MCF 10A (cell line): Measurements from ENCODE around the gene DCTPP1. TPM values are rescaled to one million over a fixed set of nuclear protein-coding genes. Genes with fewer than 3 reads are reported as not detected.
"Not testable (repeated sequence)": the region's sequence is repeated elsewhere in the genome, so short reads cannot be mapped to it uniquely, and the experiment has no call there.

Experiments
- Bru-seq: library from RNA; stranded (reverse); fragments of 400-500 nt; gene quantifications from one replicate; lab custom pipeline; 2021; lab: Mats Ljungman, UMichigan
- BruChase-seq, 2 experiments: library from RNA; stranded (reverse); fragments of 400-500 nt; gene quantifications; one replicate each; lab custom pipeline; 2021; lab: Mats Ljungman, UMichigan
- BruUV-seq: library from RNA; stranded (reverse); fragments of 400-500 nt; replicated peaks from 2 replicates; lab custom pipeline; 2021; lab: Mats Ljungman, UMichigan
- CTCF ChIA-PET: fragments of 300-600 bp; sonication (Branson Sonifier 250); formaldehyde crosslinking; extraction: SDS; loops from one replicate; lab custom pipeline; 2021; ENCODE audit warnings: antibody characterized with exemption, inconsistent platforms; lab: Yijun Ruan, JAX
- POLR2A ChIA-PET: fragments of 300-600, 350-650 bp; sonication (Branson Sonifier 250); formaldehyde crosslinking; extraction: SDS; loops from one replicate; lab custom pipeline; 2020; ENCODE audit warnings: antibody characterized with exemption, inconsistent platforms; lab: Yijun Ruan, JAX
- DNase-seq: peaks from one replicate; pipeline ENCODE4 v3.0.0-alpha.2; 2018; ENCODE audit not compliant: unreplicated experiment
- H3K27ac Mint-ChIP-seq: one replicate; pipeline ENCODE4 v1.8.0; 2022; ENCODE audit warnings: mild to moderate bottlenecking, low read depth, mixed read lengths; ENCODE audit not compliant: unreplicated experiment
- H3K27me3 Mint-ChIP-seq: one replicate; pipeline ENCODE4 v1.8.0; 2022; ENCODE audit warnings: mixed read lengths; ENCODE audit not compliant: insufficient read depth, unreplicated experiment
- H3K36me3 Mint-ChIP-seq: one replicate; pipeline ENCODE4 v1.8.0; 2022; ENCODE audit warnings: mild to moderate bottlenecking, moderate library complexity, mixed read lengths; ENCODE audit not compliant: insufficient read depth, unreplicated experiment
- H3K4me1 Mint-ChIP-seq: one replicate; pipeline ENCODE4 v1.8.0; 2022; ENCODE audit warnings: mixed read lengths; ENCODE audit not compliant: insufficient read depth, unreplicated experiment
- H3K4me3 Mint-ChIP-seq: one replicate; pipeline ENCODE4 v1.8.0; 2022; ENCODE audit warnings: mild to moderate bottlenecking, moderate library complexity, mixed read lengths; ENCODE audit not compliant: unreplicated experiment
- H3K9me3 Mint-ChIP-seq: one replicate; pipeline ENCODE4 v1.8.0; 2022; ENCODE audit warnings: mixed read lengths; ENCODE audit not compliant: unreplicated experiment
- CTCF ChIP-seq: fragments of 200-600 bp; IDR thresholded peaks from one replicate; pipeline ENCODE4 v1.8.0; 2022; ENCODE audit warnings: antibody characterized with exemption, mild to moderate bottlenecking; ENCODE audit not compliant: unreplicated experiment
- intact Hi-C: fragments of 100-400 bp; cut with micrococcal nuclease; formaldehyde crosslinking; loops from 2 replicates; pipeline ENCODE4 v1.14.1; 2022
- long read RNA-seq: library from polyadenylated mRNA; stranded (forward); transcript quantifications from one replicate; pipeline ENCODE4 v2.0.0, GENCODE V29; 2022
- total RNA-seq: library from RNA; stranded (reverse); gene quantifications from 2 replicates; pipeline ENCODE4 v1.2.3, GENCODE V29; 2022

DCTPP1 gene
- 29.1 and 42.4 TPM in 2 replicates for total RNA-seq
- Bru-seq, nascent RNA, result percentile 51 among the genes with signal in this experiment
- BruChase-seq, experiment 1, labeled RNA remaining after a 6-hour chase, result percentile 79 among the genes with signal in this experiment
- BruChase-seq, experiment 2, labeled RNA remaining after a 2-hour chase, result percentile 65 among the genes with signal in this experiment
- long read RNA-seq, transcript DCTPP1-201 (3 exons, 1,222 nt), result major isoform, 96 of 102 reads
- long read RNA-seq, partial matches to known transcripts, result 0 of 102 reads
- long read RNA-seq, other reads (novel, unspliced or antisense), result 2 of 102 reads

- DNase-seq, result peak; percentile 100
- no peaks in the 10 kb centered on the region for H3K27me3 Mint-ChIP-seq
- ChIA-PET POLR2A (interaction anchor here (0.6 to 2.1 kb wide), 39 partner anchors 9 to 231 kb away, joined by 3 to 52 read pairs (median 5); partner anchors contain the start of genes CD2BP2, FBRS, PRR14 and SEPHS2), CTCF (interaction anchor here (0.6 to 3.1 kb wide), 52 partner anchors 9 to 1485 kb away, joined by 3 to 31 read pairs (median 4); partner anchors contain the start of genes PRR14, ZNF688, ZNF689 and ZNF747)
- H3K4me3 Mint-ChIP-seq, result no peak within 1 kb of the TSS
- peaks cover 15% of the 10 kb centered on the region for H3K4me1 Mint-ChIP-seq
- peak; percentile 71 for TF ChIP-seq CTCF
- H3K27ac Mint-ChIP-seq, result no peak within 1 kb of the TSS
- peaks cover 35% of the 10 kb centered on the region for H3K36me3 Mint-ChIP-seq
- no TSS peak for BruUV-seq
- no peaks in the 10 kb centered on the region for H3K9me3 Mint-ChIP-seq
- intact Hi-C loops, result loop anchor here (1.0 to 5.0 kb wide), 2 partner anchors 97 to 198 kb away; partner anchors contain the start of gene ZNF768
These were observed at the start of gene DCTPP1 for GRCh38 chr16:30429678-30430427. DCTPP1 (minus strand) TSS chr16:30430030; CDS start chr16:30429980, 50 bp downstream.

- peaks cover 11% of the 10 kb centered on the region for H3K36me3 Mint-ChIP-seq
- intact Hi-C loops, result no loop called here
- no peaks in the 10 kb centered on the region for H3K4me1 Mint-ChIP-seq
- TF ChIP-seq CTCF, result no peak
- BruUV-seq, result no TSS peak
- DNase-seq, result no peak
- POLR2A ChIA-PET, result no interaction called here
- CTCF ChIA-PET, result interaction anchor here (0.6 to 1.9 kb wide), 2 partner anchors 28 to 29 kb away, joined by 5 to 7 read pairs; no protein-coding TSS in a partner anchor
- H3K27ac Mint-ChIP-seq, result no peak overlapping the region
- no peaks in the 10 kb centered on the region for H3K27me3 Mint-ChIP-seq
- no peak overlapping the region for H3K4me3 Mint-ChIP-seq
- H3K9me3 Mint-ChIP-seq, result no peaks in the 10 kb centered on the region
These were observed 49.1 kb upstream of the DCTPP1 start for GRCh38 chr16:30478766-30479478.

DNA sequence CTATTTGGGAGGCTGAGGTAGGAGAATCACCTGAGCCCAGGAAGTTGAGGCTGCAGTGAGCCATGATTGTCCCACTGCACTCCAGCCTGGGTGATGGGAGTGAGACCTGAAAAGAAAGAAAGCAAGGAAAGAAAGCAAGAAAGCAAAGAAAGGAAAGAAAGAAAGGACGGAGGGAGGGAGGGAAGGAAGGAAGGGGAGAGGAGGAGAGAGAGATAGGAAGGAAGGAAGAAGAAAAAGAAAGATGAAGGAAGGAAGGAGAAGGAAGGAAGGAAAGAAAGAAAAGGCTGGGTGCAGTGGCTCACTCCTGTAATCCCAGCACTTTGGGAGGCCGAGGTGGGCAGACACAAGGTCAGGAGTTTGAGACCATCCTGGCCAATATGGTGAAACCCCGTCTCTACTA lies 47.9 kb upstream of the DCTPP1 start:
- H3K4me1 Mint-ChIP-seq, H3K27me3 Mint-ChIP-seq, intact Hi-C loops, H3K27ac Mint-ChIP-seq, H3K36me3 Mint-ChIP-seq, H3K4me3 Mint-ChIP-seq, DNase-seq, BruUV-seq, H3K9me3 Mint-ChIP-seq: not testable (repeated sequence)
- ChIA-PET POLR2A (interaction anchor here (0.7 kb wide), 1 partner anchor 49 kb away, joined by 4 read pairs; no protein-coding TSS in a partner anchor), CTCF (interaction anchor here (1.2 kb wide), 1 partner anchor 48 kb away, joined by 3 read pairs; the partner anchor contains the start of gene DCTPP1)

- Mint-ChIP-seq H3K27me3 (no peaks in the 10 kb centered on the region), H3K4me3 (no peak overlapping the region), H3K9me3 (no peaks in the 10 kb centered on the region), H3K27ac (no peak overlapping the region), H3K4me1 (no peaks in the 10 kb centered on the region), H3K36me3 (peaks cover 5% of the 10 kb centered on the region)
- BruUV-seq, result no TSS peak
- intact Hi-C loops, result no loop called here
- CTCF ChIA-PET, result interaction anchor here (1.2 kb wide), 1 partner anchor 47 kb away, joined by 3 read pairs; the partner anchor contains the start of gene DCTPP1
- DNase-seq, result no peak
- no peak for TF ChIP-seq CTCF
- POLR2A ChIA-PET, result interaction anchor here (0.7 to 1.0 kb wide), 2 partner anchors 14 to 50 kb away, joined by 3 to 4 read pairs; no protein-coding TSS in a partner anchor
These were observed 47.2 kb upstream of the DCTPP1 start for GRCh38 chr16:30476991-30477390.
